PC-3 (cell line): ENCODE measurements around the gene PDGFD.

Experiments used
- EZH2 ChIP-seq: fragments of 300-600 bp; sonication (generic); IDR thresholded peaks from one replicate; pipeline ENCODE4 v1.6.1; 2017; ENCODE audit warnings: antibody characterized with exemption, mild to moderate bottlenecking, low read length; ENCODE audit not compliant: unreplicated experiment
- EZH2phosphoT487 ChIP-seq: fragments of 300-600 bp; sonication (generic); IDR thresholded peaks from 2 replicates; pipeline ENCODE4 v1.6.1; 2018; ENCODE audit warnings: mild to moderate bottlenecking, antibody characterized with exemption, low read length, borderline replicate concordance
- TF ChIP-seq, protein P1 (sequence below): fragments of 300-600 bp; sonication (generic); conservative IDR thresholded peaks from 2 replicates; pipeline ENCODE4 v1.5.1; 2017; ENCODE audit warnings: antibody characterized with exemption, low read depth, mild to moderate bottlenecking, low read length

DNA sequence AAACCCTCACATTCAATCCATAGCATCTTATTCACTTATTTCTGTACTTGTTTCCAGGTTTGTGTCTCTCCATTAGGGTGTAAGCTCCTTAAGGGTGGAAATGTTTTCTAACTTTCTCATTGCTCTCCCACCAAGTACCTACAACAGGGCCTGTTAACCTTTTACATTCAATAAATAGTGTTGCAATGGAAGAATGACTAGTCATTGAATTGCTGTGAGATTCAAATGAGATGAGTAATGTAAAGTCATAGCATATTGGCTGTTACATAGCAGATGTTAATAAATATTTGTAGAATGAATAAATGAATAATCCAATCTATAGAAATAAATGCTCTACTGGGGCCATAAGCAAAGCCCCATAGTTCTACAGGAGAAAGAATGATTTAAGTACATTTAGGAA is 202.9 kb downstream of the PDGFD start:
- TF ChIP-seq, protein P1, sequence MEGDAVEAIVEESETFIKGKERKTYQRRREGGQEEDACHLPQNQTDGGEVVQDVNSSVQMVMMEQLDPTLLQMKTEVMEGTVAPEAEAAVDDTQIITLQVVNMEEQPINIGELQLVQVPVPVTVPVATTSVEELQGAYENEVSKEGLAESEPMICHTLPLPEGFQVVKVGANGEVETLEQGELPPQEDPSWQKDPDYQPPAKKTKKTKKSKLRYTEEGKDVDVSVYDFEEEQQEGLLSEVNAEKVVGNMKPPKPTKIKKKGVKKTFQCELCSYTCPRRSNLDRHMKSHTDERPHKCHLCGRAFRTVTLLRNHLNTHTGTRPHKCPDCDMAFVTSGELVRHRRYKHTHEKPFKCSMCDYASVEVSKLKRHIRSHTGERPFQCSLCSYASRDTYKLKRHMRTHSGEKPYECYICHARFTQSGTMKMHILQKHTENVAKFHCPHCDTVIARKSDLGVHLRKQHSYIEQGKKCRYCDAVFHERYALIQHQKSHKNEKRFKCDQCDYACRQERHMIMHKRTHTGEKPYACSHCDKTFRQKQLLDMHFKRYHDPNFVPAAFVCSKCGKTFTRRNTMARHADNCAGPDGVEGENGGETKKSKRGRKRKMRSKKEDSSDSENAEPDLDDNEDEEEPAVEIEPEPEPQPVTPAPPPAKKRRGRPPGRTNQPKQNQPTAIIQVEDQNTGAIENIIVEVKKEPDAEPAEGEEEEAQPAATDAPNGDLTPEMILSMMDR: no peak
- no peak for TF ChIP-seq EZH2phosphoT487
- TF ChIP-seq EZH2: no peak
